ENCODE results near the gene OR4D10.
A peak's percentile ranks its signal among the peaks of the same experiment; 100 is the strongest.
"Not testable (repeated sequence)": the region's sequence is repeated elsewhere in the genome, so short reads cannot be mapped to it uniquely, and the experiment has no call there.

The OR4D10 gene

DNA sequence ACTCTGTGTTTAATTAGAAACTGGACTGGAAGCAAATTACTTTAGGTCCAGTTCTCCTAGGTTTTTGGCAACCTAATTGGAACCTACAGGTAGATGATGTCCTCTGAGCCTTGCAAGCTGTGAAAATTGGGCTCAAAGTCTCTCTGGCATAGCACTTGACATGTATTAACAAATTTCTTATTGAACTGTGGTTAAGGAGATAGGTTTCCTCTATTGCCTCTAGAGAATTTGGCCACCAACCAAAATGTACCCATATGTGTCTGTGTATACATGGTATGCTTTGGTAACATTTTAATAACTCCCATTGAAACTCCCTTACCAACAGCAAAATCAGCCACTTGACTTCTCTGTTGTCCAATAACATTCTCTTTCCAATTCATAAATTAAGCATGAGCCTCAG lies at the start of gene OR4D10:
Gene OR4D10 (plus strand): TSS at position 301 of the 400 bp plus-strand sequence. CDS start 4,115 bp downstream, outside the sequence.
- no peak for DNase-seq (ENCODE audit: low read depth)

DNA sequence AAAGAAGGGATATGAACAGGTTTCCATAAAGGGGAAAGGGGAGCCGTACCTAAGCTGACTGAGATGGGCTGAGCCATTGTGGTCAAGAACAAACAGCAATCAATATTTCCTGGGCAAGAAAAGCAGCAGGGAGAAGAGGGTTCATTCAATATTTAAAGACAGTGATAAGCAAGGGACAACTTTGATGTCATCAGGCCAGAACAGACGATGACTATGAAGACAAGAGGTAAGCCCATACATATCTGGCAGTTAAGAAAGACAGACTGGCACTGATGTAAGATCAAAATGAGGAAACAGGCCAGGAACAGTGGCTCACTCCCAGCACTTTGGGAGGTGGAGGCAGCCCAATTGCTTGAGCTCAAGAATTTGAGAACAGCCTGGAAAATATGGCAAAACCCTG lies 49.3 kb upstream of the OR4D10 start:
- no peak for DNase-seq (ENCODE audit: low read depth)

DNA sequence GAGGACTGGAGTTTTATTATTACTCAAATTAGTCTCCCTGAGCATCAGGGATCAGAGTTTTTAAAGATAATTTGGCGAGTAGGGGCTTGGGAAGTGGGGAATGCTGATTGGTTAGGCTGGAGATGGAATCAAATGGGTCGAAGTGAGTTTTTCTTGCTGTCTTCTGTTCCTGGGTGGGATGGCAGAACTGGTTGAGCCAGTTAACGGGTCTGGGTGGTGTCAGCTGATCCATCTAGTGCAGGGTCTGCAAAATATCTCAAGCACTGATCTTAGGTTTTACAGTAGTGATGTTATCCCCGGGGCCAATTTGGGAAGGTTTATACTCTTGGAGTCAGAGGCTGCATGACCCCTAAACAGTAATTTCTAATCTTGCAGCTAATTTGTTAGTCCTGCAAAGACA lies 48.0 kb upstream of the OR4D10 start:
- no peak for DNase-seq (ENCODE audit: low read depth)

DNA sequence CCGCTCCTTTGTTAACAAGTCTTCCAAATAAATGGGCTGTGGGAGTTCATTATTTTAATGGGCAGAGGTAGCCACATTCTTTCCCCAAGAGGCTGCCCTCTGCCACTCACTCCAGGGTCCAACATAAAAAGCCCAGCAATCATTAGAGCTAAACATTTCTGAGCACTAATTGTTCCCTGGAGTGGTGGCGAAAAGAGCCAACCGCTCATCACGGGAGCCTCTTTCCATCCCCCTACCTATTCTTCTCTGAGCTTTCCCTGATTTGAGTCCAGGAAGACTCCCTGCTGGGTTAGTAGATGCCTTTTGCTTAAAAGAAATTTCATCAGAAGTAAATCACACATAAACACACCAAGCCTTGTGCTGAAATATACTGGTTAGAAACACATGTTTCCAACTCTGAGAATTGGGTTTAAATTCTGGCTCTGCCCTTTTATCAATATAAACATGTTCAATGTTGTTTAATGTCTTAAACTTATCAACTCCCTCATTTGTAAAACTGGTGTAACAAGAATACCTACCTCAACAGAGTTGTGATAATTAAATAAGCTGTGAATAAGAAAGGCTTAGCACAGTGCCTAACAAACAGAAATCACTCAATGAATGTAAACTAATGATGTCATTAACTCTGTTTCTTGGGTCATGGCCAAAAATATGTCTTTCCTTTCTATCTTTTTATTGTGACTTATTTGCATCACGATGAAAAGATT lies 46.6 kb upstream of the OR4D10 start, which contains the start of gene OR5A2:
Gene OR5A2 (minus strand): TSS at position 53 of the 707 bp plus-strand sequence. CDS start 3,460 bp downstream, outside the sequence.
- DNase-seq (ENCODE audit: low read depth), result no peak

DNA sequence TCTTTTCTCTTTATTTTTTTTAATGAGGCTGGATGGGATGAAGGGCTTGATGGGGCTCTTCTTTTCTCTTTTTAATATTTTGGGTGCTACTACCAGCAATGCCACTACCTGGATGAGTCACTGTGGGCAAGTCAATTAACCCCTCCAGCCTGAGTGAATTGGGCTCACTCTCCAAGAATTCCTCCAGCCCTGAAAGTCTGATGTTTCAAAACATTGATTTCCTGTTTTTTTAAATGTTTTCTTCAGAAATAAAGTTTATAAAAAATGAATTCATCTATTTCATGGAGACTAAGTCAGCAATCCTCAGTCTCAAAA lies 46.1 kb upstream of the OR4D10 start:
- DNase-seq (ENCODE audit: low read depth), result no peak

DNA sequence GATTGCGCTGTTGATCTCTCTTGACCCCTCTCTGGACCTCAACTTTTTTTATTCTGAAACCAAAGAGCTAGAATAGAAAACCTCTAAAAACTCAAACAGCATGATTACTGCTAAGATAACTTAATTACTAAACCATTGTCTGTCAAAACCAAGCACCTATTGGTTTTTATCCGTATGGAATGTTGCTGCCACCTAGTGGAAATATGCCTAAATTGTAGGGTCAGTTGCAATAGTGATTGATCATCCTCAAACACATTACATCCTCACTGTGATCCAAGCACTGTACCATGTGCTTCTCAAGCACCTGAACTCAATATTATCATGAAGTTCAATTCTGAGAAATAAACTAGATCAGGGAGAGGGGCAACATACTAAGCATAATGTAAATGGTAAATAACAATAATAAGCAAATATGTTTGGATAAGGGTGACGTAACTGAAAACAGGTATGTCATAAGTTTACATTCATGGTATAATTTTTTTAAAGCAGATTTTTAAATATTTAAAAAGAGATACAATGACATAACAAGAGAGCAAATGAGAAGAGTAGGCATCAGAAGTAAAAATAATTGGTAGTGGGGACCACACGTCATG lies 43.1 kb upstream of the OR4D10 start:
- peak; percentile 13 for DNase-seq (ENCODE audit: low read depth)

DNA sequence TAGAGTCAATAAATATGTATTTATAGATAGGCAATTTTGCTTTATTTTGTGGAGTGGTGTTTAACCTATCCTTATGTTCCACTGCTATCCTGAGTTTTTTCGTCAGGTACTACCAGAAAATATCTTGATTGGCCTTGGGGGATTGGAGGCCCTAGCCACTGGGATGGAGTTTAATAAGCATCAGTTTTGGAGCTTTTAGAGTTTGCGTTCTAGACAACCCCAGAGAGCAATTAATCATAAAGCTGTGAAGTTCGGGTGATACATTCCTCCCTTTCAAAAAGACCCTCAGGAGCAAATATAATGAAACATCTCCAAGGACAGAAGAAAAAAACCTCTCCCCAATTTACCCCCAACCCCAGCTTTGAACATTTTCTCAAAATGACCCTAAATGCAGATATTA lies 36.9 kb upstream of the OR4D10 start, which contains the start of gene OR5A1:
Gene OR5A1 (plus strand): TSS at position 301 of the 400 bp plus-strand sequence. CDS start 6,700 bp downstream, outside the sequence.
- DNase-seq (ENCODE audit: low read depth), result no peak

DNA sequence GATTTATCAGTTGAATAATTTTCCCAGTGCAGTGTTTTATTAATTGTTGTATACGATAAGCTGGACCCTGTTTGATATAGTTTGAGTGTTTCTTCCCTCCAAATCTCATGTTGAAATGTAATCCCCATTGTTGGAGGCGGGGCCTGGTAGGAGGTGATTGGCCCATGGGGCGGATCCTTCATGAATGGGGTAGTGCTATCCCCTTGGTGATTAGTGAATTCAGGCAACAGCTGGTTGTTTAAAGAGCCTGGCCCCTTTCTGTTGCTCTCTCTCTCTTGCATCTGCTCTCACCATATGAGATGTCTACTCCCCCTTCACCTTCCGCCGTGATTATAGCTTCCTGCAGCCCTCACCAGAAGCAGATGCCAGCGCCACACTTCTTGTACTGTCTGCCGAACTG lies 35.3 kb upstream of the OR4D10 start:
- DNase-seq (ENCODE audit: low read depth), result no peak

DNA sequence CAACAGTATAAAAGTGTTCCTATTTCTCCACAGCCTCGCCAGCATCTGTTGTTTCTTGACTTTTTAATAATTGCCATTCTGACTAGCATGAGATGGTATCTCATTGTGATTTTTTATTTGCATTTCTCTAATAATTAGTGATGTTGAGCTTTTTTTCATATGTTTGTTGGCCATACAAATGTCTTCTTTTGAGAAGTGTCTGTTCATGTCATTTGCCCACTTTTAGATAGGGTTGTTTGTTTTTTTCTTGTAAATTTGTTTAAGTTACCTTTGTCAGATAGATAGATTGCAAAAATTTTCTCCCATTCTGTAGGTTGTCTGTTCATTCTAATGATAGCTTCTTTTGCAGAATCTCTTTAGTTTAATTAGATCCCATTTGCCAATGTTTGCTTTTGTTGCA lies 27.5 kb upstream of the OR4D10 start:
- DNase-seq (ENCODE audit: low read depth), result not testable (repeated sequence)

DNA sequence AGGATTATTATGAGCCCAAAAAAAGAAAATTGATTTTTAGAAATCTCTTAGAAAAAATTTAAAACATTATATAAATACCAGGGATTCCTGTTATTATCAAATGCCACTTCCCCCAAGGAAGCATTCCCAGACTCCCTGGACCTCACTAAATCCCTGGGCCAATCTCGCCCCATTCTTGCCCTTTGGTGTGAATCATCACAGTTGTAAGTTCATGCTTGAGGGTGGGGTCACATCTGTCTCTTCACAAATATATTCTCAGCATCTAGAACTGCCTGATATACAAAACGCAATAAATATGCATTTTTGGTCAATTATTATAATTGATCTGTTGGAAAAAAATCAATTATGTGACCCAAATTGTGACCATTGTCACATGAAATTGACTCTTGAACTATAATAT lies 24.6 kb upstream of the OR4D10 start:
- DNase-seq (ENCODE audit: low read depth), result no peak

DNA sequence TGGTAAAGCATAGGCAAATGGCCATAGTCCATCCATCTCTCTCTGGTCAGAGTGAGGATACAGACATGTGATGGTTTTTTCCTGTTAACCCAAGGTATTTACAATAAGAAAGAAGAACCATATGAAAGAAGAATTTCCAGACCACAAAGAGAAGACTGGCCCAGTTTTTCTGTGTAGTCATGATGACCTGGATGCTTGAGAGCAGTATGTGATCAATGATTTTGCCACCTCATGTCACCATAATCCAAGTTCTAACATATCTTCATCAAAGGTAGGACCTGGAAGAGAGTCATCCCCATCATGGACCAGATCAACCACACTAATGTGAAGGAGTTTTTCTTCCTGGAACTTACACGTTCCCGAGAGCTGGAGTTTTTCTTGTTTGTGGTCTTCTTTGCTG lies 16.5 kb upstream of the OR4D10 start, which contains the start of gene OR4D6:
Gene OR4D6 (plus strand): TSS at position 301 of the 400 bp plus-strand sequence. CDS start 0 bp downstream, at position 301.
- no peak for DNase-seq (ENCODE audit: low read depth)

DNA sequence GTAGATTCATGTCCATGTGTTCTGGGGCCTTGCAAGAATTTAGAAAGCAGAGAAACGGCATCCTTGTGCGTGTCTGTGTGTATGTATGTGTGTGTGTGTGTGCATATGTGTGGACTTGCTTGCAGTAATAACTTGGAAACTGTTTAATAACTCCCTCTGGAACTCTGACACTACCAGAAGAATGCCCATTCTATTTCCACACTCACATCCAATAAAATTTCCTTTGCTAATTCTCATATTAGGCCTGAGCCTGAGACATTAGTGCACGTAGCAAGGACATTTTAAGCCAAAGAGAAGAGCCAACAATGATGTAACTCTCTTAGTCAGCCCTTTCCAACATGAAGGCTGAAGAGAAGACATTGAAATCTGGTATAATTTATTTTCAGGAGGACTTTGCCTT lies 13.2 kb upstream of the OR4D10 start:
- no peak for DNase-seq (ENCODE audit: low read depth)

DNA sequence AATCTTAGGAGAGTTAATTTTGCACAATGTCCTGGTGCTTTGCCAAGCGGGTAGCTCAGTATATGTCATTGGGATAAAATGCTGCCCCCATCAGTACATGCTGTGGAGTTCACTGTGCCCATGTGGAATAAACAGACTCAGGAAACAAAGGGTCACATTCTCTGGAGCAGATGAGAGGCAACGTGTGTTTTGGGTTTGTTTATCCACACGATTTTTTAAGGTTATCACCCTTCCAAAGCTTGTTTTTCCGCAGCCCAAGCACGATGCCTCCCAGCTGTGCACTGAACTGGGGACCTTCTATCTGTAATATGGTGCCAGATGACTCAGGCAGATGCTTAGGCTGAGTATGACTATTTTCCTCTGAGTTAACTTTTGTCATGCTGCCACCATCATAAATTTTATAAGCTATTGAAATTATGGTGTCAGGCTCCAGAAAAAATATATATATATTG lies 9.9 kb upstream of the OR4D10 start:
- DNase-seq (ENCODE audit: low read depth), result no peak

DNA sequence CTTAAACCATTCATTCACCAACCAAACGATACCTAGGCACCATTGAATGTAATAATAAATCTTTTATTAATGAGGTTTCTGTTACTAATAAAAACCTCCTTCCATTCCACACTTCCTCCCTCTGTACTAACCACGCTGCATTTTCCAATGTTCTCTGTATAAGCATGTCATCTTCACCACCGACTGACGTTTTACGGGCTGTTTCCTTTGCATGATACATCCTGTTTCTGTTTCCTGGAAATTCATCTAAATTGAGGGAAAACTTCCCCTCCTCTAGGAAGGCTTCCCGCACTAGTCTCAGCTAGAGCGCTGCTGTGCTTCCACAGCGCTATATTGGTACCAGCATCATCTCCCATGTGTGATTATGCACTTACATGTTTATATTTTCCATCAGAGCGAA lies 2.1 kb downstream of the OR4D10 start:
- DNase-seq (ENCODE audit: low read depth), result no peak

DNA sequence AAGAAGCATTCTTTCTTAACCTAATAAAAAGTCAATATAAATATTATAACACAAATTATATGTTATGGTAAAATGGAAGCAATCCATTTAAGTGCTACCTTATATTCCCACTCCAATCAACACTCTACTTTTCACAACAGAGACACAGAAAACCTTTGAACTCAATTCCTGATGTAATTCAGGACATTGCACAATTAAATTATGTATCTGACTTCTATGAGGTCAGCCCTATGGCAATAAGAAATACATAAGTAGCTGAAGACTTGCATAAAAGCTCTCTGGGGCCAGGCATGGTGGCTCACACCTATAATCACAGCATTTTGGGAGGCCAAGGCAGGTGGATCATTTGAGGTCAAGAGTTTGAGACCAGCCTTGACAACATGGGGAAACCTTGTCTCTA lies 6.8 kb downstream of the OR4D10 start:
- DNase-seq (ENCODE audit: low read depth), result no peak

DNA sequence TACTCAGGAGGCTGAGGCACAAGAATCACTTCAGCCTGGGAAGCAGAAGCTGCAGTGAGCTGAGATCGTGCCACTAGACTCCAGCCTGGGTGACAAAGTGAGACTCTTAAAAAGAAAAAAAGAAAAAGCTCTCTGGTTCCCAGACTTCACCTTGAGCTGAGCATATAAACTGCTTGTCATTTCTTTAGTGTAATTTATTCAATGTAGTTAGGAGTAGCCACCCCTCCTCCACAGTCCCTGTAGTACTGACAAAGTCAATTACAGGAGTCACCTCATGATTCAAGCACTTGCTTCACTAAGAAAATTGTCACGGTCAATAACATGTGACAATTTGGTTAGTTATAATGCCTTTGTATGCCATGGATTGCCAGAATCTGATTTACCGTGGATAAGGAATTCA lies 7.2 kb downstream of the OR4D10 start:
- no peak for DNase-seq (ENCODE audit: low read depth)

DNA sequence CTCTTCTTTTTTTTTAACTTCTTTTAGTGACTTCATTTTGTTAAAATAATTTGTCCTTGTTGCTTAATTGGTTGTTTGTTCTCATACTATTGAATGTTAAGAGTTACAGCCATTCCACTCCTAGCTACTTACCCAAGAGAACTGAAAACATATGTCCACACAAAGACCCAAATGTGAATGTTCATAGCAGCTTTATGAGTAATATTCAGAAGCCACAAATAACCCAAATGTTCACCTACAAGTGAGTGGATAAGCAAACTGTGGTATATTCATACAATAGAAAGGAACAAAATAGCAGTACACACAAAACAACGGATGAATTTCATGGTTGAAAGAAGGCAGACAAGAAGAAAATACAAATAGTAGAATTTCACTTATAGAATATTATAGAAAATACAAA lies 28.8 kb downstream of the OR4D10 start:
- no peak for DNase-seq (ENCODE audit: low read depth)

DNA sequence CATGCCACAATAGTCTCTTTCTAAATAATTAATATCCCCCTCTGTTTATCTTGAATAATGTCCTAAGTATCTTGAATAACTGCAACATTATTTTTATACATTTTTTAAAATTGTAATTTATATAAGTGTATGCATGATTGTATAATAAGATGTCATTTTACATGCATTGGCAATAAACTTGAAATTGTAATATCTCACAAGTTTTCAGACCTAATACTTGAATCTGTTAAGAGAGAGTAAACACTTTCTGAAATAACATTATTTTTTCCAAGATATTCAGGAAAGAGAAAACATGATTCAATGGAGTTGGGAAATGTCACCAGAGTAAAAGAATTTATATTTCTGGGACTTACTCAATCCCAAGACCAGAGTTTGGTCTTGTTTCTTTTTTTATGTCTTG lies 30.2 kb downstream of the OR4D10 start, which contains the start of gene OR4D11:
Gene OR4D11 (plus strand): TSS at position 301 of the 400 bp plus-strand sequence. CDS start 0 bp downstream, at position 301.
- no peak for DNase-seq (ENCODE audit: low read depth)

DNA sequence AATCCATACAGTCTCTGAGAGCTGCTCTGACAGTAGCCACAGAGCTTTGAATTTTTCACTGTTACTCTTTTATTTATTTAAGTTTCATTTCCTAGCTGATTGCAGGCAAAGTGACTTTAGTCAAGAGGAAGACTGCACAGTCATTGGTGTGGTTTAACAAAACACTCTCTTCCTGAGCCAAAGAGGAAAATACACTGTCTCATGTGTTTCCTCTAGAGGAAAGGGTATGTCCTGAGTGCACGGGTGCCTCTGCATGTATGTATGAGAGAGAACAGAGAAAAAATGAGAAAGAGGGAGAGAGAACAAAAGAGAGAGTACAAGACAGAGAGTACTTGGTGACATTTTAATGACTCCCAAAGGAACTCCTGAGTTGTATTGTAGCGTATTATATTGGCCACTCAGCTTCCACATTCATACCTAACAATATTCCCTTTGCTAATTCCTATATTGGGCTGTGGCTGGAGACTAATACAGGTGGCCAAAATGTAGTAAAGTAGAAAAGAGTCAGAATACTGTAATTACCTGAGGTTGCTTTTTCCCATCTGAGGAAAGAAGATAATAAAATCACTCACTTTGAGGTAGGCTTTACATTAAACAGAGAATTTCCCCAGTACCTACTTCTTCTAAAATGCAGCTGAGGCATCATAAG lies 38.0 kb downstream of the OR4D10 start, which contains the start of gene OR4D9:
Gene OR4D9 (plus strand): TSS at position 599 of the 649 bp plus-strand sequence. CDS start 3,374 bp downstream, outside the sequence.
- no peak for DNase-seq (ENCODE audit: low read depth)

DNA sequence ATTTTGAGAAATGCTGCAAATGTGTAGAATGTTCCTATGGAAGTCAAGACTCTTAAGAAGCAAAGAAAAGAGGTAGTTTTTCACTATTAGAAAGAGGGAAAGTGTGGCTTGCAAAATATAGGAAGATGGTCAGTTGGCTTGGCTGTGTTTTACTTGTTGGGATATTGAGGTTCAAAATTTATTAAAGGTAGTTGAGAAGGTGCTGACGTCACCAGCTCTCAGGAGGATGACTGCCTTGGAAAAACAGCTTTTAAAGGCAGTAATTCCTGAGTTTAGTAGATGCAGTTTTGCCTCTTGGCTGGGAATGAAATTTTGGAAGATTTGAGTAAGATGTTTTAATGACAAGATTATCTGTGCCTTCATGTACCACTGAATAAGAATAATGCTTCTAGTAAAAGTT lies 38.6 kb downstream of the OR4D10 start:
- no peak for DNase-seq (ENCODE audit: low read depth)

DNA sequence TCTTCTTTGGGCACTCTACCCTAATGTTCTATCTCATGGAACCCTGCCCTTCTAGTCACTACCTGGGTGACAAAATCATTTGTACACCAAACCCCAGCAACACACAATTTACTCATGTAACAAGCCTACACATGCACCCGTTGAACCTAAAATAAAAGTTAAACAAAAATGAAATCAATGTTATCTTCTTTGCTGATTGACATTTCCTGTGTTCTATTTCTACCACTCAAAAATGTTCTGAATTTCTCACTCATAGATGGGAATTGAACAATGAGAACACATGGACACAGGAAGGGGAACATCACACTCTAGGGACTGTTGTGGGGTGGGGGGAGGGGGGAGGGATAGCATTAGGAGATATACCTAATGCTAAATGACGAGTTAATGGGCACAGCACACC lies 47.0 kb downstream of the OR4D10 start:
- DNase-seq (ENCODE audit: low read depth), result not testable (repeated sequence)

DNA sequence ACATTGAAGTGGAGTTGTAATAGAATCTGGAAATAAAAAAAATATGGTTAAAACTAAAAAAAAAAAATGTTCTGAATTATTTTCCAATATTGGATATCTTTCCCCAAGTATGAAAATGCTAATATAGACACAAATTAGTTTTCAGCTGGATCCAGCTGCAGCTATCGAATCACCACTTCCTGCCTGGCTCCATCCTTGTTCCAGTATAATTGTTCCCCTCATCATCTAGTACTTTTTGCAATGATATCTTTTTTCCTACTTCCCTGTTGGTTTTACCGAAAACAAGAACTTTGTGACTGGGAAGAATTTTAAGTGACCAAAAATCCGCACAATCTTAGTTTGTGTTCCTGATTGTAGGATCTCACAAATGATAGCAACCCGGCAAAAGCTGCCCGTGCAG lies 47.6 kb downstream of the OR4D10 start:
- no peak for DNase-seq (ENCODE audit: low read depth)

DNA sequence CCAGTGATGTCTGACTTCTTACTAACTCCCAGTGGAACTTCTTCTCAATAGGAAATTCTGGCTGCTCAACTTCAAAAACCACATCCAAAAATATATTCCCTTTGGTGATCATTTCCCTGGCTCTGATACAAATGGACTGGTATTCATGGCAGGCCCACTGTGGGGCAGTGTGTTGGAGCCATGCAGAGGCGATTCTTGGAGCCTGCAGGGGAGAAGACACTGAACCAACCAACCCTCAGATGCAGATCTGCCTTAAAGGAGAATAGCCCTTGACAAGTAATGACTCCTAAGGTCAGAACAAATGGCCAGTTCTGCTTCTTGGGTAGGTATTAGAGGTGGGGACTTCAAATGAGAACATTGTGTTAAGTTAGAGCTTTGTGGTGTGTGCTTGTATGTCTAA lies 50.4 kb downstream of the OR4D10 start:
- DNase-seq (ENCODE audit: low read depth), result no peak

Data from activated gamma-delta T cell treated with anti-CD3 and anti-CD28 coated beads, Interleukin-2, amount 50 U/mL, for 16 hours (primary cell).